ENCODE measurements around the gene ANKRD13C. TPM values are rescaled to one million over a fixed set of nuclear protein-coding genes. Genes with fewer than 3 reads are reported as not detected.
A peak's percentile ranks its signal among the peaks of the same experiment; 100 is the strongest.
"Not testable (repeated sequence)": the region's sequence is repeated elsewhere in the genome, so short reads cannot be mapped to it uniquely, and the experiment has no call there.

Gene ANKRD13C
- 10 to 100 TPM; 10.7 to 15.1 TPM for total RNA-seq
- long read RNA-seq, full-length matches to known transcripts: 13 of 30 reads
- long read RNA-seq, partial matches to known transcripts: 1 of 30 reads
- long read RNA-seq, other reads (novel, unspliced or antisense): 16 of 30 reads

GRCh38 chr1:70354332-70355110, at the start of gene ANKRD13C:
TSS of gene ANKRD13C (minus strand) at chr1:70354722. CDS start at chr1:70354408, 314 bp downstream.
- intact Hi-C loops (cut with DNase I): no loop called here
- DNase-seq (peak; percentile 95), ATAC-seq (peak; percentile 98)

- ATAC-seq (no peak), DNase-seq (no peak)
- intact Hi-C loops (cut with DNase I): no loop called here
Observed at GRCh38 chr1:70403759-70404158, 49.2 kb upstream of the ANKRD13C start.

GRCh38 chr1:70401974-70402373, 47.5 kb upstream of the ANKRD13C start:
- ATAC-seq: no peak
- intact Hi-C loops (cut with DNase I): no loop called here
- DNase-seq: no peak

- intact Hi-C loops (cut with DNase I): no loop called here
- ATAC-seq: no peak
- DNase-seq: no peak
Observed at GRCh38 chr1:70400335-70400734, 45.8 kb upstream of the ANKRD13C start.

- ATAC-seq (no peak), DNase-seq (no peak)
- intact Hi-C loops (cut with DNase I): no loop called here
Observed at GRCh38 chr1:70397013-70397412, 42.5 kb upstream of the ANKRD13C start.

- ATAC-seq (no peak), DNase-seq (no peak)
- intact Hi-C loops (cut with DNase I): no loop called here
Observed at GRCh38 chr1:70396607-70397006, 42.1 kb upstream of the ANKRD13C start.

- intact Hi-C loops (cut with DNase I): no loop called here
- ATAC-seq: no peak
- DNase-seq: no peak
Observed at GRCh38 chr1:70392626-70393025, 38.1 kb upstream of the ANKRD13C start.

- intact Hi-C loops (cut with DNase I): no loop called here
- DNase-seq (no peak), ATAC-seq (no peak)
Observed at GRCh38 chr1:70387507-70387906, 33.0 kb upstream of the ANKRD13C start.

- DNase-seq (no peak), ATAC-seq (no peak)
- intact Hi-C loops (cut with DNase I): no loop called here
Observed at GRCh38 chr1:70386121-70386520, 31.6 kb upstream of the ANKRD13C start.

- intact Hi-C loops (cut with DNase I): no loop called here
- ATAC-seq (no peak), DNase-seq (no peak)
Observed at GRCh38 chr1:70385477-70385876, 31.0 kb upstream of the ANKRD13C start.

GRCh38 chr1:70384542-70384941, 30.0 kb upstream of the ANKRD13C start:
- intact Hi-C loops (cut with DNase I): no loop called here
- ATAC-seq: no peak
- no peak for DNase-seq

- ATAC-seq (no peak), DNase-seq (no peak)
- intact Hi-C loops (cut with DNase I): no loop called here
Observed at GRCh38 chr1:70383483-70383882, 29.0 kb upstream of the ANKRD13C start.

GRCh38 chr1:70382682-70383081, 28.2 kb upstream of the ANKRD13C start:
- intact Hi-C loops (cut with DNase I): no loop called here
- ATAC-seq: no peak
- DNase-seq: no peak

GRCh38 chr1:70376196-70376595, 21.7 kb upstream of the ANKRD13C start:
- ATAC-seq (no peak), DNase-seq (no peak)
- intact Hi-C loops (cut with DNase I): no loop called here

GRCh38 chr1:70373580-70373979, 19.1 kb upstream of the ANKRD13C start:
- ATAC-seq; intact Hi-C loops (cut with DNase I); DNase-seq: not testable (repeated sequence)

GRCh38 chr1:70372426-70372825, 17.9 kb upstream of the ANKRD13C start:
- ATAC-seq: no peak

GRCh38 chr1:70371586-70371985, 17.1 kb upstream of the ANKRD13C start:
- ATAC-seq; DNase-seq; intact Hi-C loops (cut with DNase I): not testable (repeated sequence)

More at GRCh38 chr1:70372426-70372825, 17.9 kb upstream of the ANKRD13C start:
- DNase-seq: no peak
- intact Hi-C loops (cut with DNase I): no loop called here

GRCh38 chr1:70367397-70367796, 12.9 kb upstream of the ANKRD13C start:
- ATAC-seq; intact Hi-C loops (cut with DNase I); DNase-seq: not testable (repeated sequence)

- intact Hi-C loops (cut with DNase I); ATAC-seq; DNase-seq: not testable (repeated sequence)
Observed at GRCh38 chr1:70366997-70367396, 12.5 kb upstream of the ANKRD13C start.

- ATAC-seq: not testable (repeated sequence)
Observed at GRCh38 chr1:70366425-70366952, 12.0 kb upstream of the ANKRD13C start.

GRCh38 chr1:70364439-70364838, 9.9 kb upstream of the ANKRD13C start:
- ATAC-seq (no peak), DNase-seq (no peak)
- intact Hi-C loops (cut with DNase I): no loop called here

More at GRCh38 chr1:70366425-70366952, 12.0 kb upstream of the ANKRD13C start:
- intact Hi-C loops (cut with DNase I); DNase-seq: not testable (repeated sequence)

Data from left cardiac atrium (tissue), 4 donors.